ENCODE data around the gene SPATA13. TPM values are rescaled to one million over a fixed set of nuclear protein-coding genes. Genes with fewer than 3 reads are reported as not detected.
"Not testable (repeated sequence)": the region's sequence is repeated elsewhere in the genome, so short reads cannot be mapped to it uniquely, and the experiment has no call there.

SPATA13 gene
- total RNA-seq, 2 experiments from 2014 or later, result 55.4 to 59.2 TPM

DNA sequence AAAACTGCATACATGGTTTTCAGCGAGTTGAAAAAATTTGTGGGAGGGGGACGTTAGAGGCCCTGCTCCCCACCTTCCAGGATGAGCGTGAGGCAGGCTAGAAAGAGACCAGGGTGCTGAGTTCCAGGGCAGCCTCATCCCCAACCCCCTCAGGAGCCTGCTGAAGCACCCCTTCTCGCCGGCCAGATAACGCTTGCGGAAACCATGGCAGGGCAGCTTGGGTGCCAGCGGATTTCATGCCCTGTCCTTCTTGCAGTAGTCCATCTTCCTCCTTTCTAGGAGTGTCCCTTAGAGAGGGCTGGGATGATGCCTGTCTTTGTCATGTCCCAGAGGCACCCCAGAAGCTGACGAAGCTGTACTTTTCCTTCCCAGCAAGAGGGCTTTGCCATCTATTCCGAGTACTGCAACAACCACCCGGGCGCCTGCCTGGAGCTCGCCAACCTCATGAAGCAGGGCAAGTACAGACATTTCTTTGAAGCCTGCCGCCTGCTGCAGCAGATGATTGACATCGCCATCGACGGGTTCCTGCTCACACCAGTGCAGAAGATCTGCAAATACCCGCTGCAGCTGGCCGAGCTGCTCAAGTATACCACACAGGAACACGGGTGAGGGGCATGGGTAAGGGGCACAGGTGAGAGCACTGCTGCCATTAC, 129.9 kb downstream of the SPATA13 start:
- DNase-seq, result no peak
- ChIA-PET CTCF (interaction anchor here (0.9 to 1.1 kb wide), 2 partner anchors 26 to 62 kb away, joined by 3 read pairs; no protein-coding TSS in a partner anchor), POLR2A (interaction anchor here (1.0 to 1.5 kb wide), 2 partner anchors 16 to 26 kb away, joined by 3 to 4 read pairs; no protein-coding TSS in a partner anchor)
- no peaks in the 10 kb centered on the region for H3K27me3 Mint-ChIP-seq
- no peak overlapping the region for H3K27ac Mint-ChIP-seq
- no peaks in the 10 kb centered on the region for H3K4me1 Mint-ChIP-seq
- H3K4me3 Mint-ChIP-seq, result no peak overlapping the region
- H3K36me3 Mint-ChIP-seq (ENCODE audit: low read depth), result peaks cover 75% of the 10 kb centered on the region
- H3K9me3 Mint-ChIP-seq, result no peaks in the 10 kb centered on the region

DNA sequence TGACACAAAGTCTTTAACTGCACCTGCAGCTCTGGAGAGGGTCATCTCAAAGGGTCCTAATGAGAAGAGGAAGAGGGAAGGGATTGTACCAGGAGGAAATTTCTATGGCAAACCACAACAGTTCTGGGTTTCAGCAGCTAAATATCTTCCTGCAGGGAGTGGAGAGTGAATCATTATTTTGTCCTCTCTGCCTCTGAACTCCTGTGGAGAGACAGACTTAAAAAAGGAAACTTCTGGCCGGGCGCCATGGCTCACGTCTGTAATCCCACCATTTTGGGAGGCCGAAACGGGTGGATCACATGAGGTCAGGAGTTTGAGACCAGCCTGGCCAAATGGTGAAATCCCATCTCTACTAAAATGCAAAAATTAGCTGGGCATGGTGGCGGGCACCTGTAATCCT, 132.0 kb downstream of the SPATA13 start:
- POLR2A ChIA-PET, result interaction anchor here (1.6 kb wide), 1 partner anchor 39 kb away, joined by 3 read pairs; no protein-coding TSS in a partner anchor

DNA sequence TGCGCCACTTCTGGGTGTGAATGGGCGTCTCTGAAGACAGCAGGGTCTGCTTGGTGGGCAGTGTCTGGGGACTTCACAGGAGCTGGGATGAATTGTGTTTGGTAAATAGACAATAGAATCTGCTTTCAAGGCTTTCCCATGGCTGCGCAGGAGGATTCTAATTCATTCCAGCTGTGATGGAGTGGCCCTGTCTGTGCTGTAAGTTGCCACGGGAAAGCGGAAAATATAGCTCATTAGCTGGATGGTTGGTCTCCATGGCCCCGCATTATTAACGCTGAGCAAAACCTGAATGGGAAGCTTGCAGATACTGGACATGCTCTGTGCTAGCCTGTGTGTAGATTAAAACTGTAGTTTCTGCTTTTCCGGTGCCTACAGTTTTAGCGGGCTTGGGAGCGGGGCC, 133.2 kb downstream of the SPATA13 start:
- DNase-seq, result no peak
- Mint-ChIP-seq H3K27me3 (no peaks in the 10 kb centered on the region), H3K4me1 (no peaks in the 10 kb centered on the region), H3K9me3 (no peaks in the 10 kb centered on the region), H3K27ac (no peak overlapping the region), H3K36me3 (ENCODE audit: low read depth) (peaks cover 79% of the 10 kb centered on the region), H3K4me3 (no peak overlapping the region)
- ChIA-PET POLR2A (interaction anchor here (0.8 kb wide), 1 partner anchor 29 kb away, joined by 3 read pairs; no protein-coding TSS in a partner anchor), CTCF (interaction anchor here (0.8 to 0.9 kb wide), 2 partner anchors 14 to 19 kb away, joined by 3 read pairs; no protein-coding TSS in a partner anchor)

More for the DNA sequence above, 132.0 kb downstream of the SPATA13 start:
- Mint-ChIP-seq H3K27me3 (no peaks in the 10 kb centered on the region), H3K4me3 (no peak overlapping the region), H3K9me3 (no peaks in the 10 kb centered on the region), H3K4me1 (no peaks in the 10 kb centered on the region), H3K36me3 (ENCODE audit: low read depth) (peaks cover 79% of the 10 kb centered on the region), H3K27ac (no peak overlapping the region)
- DNase-seq, result no peak
- CTCF ChIA-PET, result interaction anchor here (0.7 kb wide), 1 partner anchor 10 kb away, joined by 4 read pairs; no protein-coding TSS in a partner anchor

DNA sequence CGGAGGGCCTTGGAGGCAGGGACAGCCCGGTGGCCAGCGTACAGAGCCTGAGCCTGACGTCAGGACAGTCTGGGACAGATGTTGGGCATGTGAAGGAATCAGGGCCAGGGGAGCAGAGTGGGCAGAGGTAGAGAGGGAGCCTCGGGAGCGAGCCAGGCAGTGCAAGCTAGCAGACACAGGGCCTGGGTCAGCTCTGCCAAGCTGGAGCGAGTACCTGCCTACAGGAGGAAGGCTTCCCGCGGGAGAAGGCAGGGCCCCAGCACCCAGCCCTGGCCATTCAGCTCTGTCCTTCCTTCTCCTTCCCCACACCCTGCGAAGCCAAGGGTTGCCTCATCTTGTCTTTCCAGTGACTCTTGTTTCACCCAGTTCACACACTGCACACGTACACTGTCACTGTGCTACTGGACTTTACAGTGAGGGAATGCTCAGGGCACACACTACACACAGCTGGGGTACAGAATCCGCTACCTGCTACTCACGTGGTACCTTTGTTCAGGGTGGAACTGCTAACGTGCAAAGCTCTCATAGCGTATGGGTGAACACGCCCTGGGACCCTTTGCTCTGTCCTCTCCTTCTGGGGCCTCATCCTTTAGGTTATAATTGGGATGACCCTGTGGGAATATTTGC, 139.1 kb downstream of the SPATA13 start:
- H3K27me3 Mint-ChIP-seq, result no peaks in the 10 kb centered on the region
- H3K4me3 Mint-ChIP-seq, result no peak overlapping the region
- no peak for DNase-seq
- no peaks in the 10 kb centered on the region for H3K4me1 Mint-ChIP-seq
- no peak overlapping the region for H3K27ac Mint-ChIP-seq
- ChIA-PET CTCF (no interaction called here), POLR2A (no interaction called here)
- peaks cover 84% of the 10 kb centered on the region for H3K36me3 Mint-ChIP-seq (ENCODE audit: low read depth)
- H3K9me3 Mint-ChIP-seq, result no peaks in the 10 kb centered on the region

DNA sequence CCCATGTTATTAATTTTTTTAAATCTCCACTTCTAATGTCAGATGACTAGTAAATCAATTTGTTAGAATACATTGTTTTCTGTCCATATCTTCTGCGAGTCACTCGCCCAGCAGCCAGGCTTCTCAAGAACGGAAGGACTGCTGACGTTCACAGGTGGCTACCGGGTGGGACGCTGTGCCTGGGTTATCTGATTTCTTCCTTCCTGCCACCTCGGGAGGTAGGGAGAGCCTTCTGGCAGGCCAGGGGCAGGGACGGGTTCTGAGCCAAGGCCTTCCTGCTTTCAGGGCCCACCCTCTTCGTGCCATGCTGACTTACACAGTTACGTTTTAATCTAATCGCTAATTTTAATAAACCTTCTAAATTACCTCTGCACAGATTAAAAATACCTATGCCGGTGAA, 140.9 kb downstream of the SPATA13 start:
- Mint-ChIP-seq H3K27ac (peak overlapping the region; percentile 9), H3K4me1 (no peaks in the 10 kb centered on the region), H3K36me3 (ENCODE audit: low read depth) (peaks cover 85% of the 10 kb centered on the region), H3K27me3 (no peaks in the 10 kb centered on the region), H3K9me3 (no peaks in the 10 kb centered on the region), H3K4me3 (no peak overlapping the region)
- CTCF ChIA-PET, result no interaction called here
- POLR2A ChIA-PET, result no interaction called here
- no peak for DNase-seq

DNA sequence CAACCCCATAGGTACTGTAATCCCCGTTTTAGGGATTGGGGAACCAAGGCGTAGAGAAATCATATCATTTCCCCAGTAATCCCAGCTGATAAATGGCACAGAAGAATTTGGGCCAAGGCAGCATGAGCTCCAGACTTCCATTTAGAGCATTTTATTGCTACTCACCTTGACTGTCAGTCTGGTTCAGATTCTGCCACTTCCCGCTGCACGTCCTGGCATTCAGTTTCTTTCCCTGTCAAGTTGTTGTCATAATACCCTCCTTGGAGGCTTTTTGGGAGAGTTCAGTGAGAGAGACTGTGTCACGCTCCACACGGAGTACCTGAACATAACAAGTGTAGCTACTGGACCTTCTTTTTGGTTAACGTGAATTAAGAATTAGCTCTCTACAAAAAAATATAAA, 141.4 kb downstream of the SPATA13 start:
- DNase-seq, result no peak
- POLR2A ChIA-PET, result no interaction called here
- Mint-ChIP-seq H3K9me3 (no peaks in the 10 kb centered on the region), H3K4me3 (no peak overlapping the region), H3K27ac (no peak overlapping the region), H3K27me3 (no peaks in the 10 kb centered on the region), H3K36me3 (ENCODE audit: low read depth) (peaks cover 81% of the 10 kb centered on the region), H3K4me1 (no peaks in the 10 kb centered on the region)
- CTCF ChIA-PET, result no interaction called here

DNA sequence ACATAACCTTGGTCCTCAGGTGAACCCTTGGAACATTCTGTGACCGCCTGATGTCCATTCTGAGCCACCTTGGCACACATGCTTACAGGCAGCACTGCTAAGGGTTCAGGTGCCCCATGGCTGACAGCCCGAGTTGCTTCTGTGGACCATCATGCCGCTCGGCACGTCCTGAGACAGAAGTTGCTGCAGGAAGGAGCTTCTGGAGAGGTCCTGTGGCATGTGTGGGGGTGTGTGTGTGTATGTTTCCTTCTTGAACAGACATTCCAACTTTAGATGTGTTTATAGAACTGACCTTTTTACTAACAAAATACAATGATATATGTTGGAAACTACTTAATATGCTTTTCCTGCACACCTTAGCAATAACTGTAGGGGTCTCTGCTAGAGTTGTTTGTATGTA, 144.1 kb downstream of the SPATA13 start:
- Mint-ChIP-seq H3K27me3 (no peaks in the 10 kb centered on the region), H3K36me3 (ENCODE audit: low read depth) (peaks cover 56% of the 10 kb centered on the region), H3K27ac (no peak overlapping the region), H3K4me3 (no peak overlapping the region), H3K9me3 (no peaks in the 10 kb centered on the region), H3K4me1 (no peaks in the 10 kb centered on the region)
- POLR2A ChIA-PET, result no interaction called here
- DNase-seq, result no peak
- CTCF ChIA-PET, result no interaction called here

DNA sequence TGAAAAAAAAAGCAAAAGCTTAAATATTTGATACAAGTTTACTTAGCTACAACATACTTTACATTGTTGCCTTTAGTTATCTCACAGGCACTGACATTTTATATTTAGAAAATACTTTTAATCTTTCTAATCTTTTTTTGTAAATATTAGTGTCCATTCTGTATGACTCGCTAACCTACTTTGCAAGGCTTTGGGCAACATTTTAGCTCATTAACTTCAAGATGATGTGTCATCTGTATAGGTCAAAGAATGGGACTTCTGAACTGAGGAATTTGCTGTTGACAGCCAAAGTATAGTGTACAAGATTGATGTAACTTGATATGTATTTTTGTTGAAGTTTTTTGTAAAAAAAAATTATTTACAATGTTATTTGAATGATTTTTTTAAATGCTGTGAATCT, 146.1 kb downstream of the SPATA13 start:
- H3K27me3 Mint-ChIP-seq, result no peaks in the 10 kb centered on the region
- POLR2A ChIA-PET, result no interaction called here

DNA sequence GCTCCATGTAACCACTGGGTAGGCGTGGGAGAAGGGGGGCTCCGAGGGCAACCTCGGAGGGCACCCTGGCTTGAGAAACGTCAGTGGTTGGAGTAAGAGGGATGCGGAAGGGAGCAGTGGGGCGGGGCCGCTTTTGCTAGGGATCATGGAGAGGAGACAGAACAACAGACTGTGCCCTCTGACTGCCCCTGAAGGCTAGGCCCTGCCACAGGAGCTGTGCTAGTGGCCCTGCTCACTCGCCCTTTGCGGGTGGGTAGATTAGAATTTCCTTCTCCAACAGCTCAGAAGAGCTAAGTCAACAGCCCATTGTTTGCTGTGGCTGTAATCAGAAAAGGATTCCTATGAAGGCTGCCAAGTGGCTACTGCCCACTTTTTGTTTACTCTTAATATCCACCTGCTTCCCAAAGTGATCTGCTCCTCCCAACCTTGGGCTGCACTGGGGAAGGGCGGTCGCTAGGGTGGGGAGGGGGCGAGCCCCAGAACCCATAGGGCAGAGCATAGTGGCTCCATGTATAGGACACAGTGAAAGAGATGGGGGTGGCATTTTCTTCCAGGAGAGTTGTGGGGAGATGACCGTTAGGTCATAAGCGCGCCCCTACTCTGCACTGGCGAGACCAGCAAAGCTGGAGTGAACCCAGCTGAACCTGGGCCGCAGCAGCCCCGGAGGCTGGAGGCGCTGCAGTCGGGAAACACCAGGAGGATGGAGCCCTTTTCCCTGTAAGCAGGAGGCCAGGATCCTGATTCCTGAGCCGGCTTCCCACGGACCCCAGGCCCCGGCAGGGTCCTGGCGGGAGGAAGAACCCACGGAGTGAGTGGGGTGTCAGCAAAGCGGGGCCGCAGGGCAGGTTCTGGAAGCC, 146.9 kb downstream of the SPATA13 start:
- Mint-ChIP-seq H3K27me3 (no peaks in the 10 kb centered on the region), H3K36me3 (ENCODE audit: low read depth) (peaks cover 36% of the 10 kb centered on the region), H3K4me3 (no peak overlapping the region), H3K27ac (no peak overlapping the region), H3K9me3 (no peaks in the 10 kb centered on the region), H3K4me1 (no peaks in the 10 kb centered on the region)
- DNase-seq, result no peak
- POLR2A ChIA-PET, result no interaction called here
- CTCF ChIA-PET, result no interaction called here

More for the DNA sequence above, 146.1 kb downstream of the SPATA13 start:
- Mint-ChIP-seq H3K4me1 (no peaks in the 10 kb centered on the region), H3K9me3 (no peaks in the 10 kb centered on the region), H3K4me3 (no peak overlapping the region), H3K36me3 (ENCODE audit: low read depth) (peaks cover 41% of the 10 kb centered on the region), H3K27ac (no peak overlapping the region)
- CTCF ChIA-PET, result no interaction called here
- no peak for DNase-seq

DNA sequence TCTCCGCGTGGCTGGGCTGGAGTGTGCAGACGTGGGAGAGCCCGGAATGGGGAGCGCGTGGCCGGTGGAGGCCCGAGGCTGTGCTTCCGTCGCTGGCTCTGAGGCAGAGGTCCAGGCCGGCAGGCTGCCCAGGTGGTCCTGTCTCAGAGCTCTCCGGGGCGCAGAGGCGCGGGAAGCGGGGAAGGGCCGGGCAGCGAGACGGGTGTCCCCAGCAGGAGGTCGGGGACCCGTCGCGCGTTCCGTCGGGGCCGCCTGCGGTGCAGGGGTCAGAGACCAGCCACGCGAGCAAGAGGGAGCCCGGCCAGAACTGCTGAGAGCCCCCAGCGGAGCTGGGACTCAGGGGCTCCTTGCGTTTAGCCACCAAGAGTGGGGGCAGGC, 147.5 kb downstream of the SPATA13 start:
- Mint-ChIP-seq H3K27ac (no peak overlapping the region), H3K9me3 (no peaks in the 10 kb centered on the region), H3K36me3 (ENCODE audit: low read depth) (peaks cover 30% of the 10 kb centered on the region), H3K27me3 (no peaks in the 10 kb centered on the region), H3K4me1 (no peaks in the 10 kb centered on the region), H3K4me3 (no peak overlapping the region)
- CTCF ChIA-PET, result no interaction called here
- POLR2A ChIA-PET, result no interaction called here
- DNase-seq, result no peak

DNA sequence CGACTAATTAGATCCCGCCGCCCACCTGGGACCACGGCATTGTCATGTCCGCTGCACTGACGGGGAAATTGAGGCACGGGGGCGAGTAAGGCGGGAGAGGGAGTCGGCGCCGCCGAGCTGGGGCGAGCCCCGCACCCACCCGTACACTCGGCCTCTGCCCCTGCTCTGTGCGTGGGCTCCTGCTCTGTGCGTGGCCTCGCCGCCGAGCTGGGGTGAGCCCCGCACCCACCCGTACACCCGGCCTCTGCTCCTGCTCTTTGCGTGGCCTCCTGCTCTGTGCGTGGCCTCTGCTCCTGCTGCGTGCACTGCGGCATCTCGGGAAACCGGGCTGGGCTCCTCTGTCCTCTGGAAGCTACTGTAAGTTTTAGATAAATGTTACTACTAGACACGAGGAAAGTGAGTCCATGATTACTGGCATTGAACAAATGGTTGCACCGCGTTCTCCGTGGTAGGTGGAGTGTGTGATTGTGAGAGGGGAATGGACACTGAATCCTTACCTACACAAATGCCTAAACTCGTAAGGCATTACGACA, 148.0 kb downstream of the SPATA13 start:
- POLR2A ChIA-PET, result no interaction called here
- H3K27me3 Mint-ChIP-seq, result no peaks in the 10 kb centered on the region
- peaks cover 25% of the 10 kb centered on the region for H3K36me3 Mint-ChIP-seq (ENCODE audit: low read depth)
- no peaks in the 10 kb centered on the region for H3K9me3 Mint-ChIP-seq
- DNase-seq, result no peak
- H3K27ac Mint-ChIP-seq, result no peak overlapping the region
- no peaks in the 10 kb centered on the region for H3K4me1 Mint-ChIP-seq
- CTCF ChIA-PET, result no interaction called here
- H3K4me3 Mint-ChIP-seq, result no peak overlapping the region

DNA sequence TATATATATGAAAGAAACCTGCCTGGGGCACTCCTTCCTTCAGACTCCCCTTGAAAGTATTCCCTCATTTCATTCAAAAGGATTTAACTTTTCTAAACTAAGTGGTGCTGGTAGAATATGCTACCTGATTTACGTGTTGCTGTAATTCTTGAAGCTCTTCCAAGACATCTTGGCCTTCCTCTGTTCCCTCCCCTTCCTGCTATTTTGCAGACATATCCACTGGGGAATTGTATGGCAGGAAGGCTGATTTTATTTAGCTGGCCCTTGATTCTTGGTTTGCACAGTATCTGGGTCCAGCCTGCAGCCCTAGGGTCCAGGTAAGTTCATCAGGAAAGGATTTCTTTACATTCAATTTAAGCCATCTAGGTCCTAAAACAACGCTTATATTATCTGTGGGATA, 148.8 kb downstream of the SPATA13 start, which contains the start of gene C1QTNF9:
C1QTNF9 (plus strand) TSS at position 281 of the 400 bp plus-strand sequence. CDS start 6,424 bp downstream, outside the sequence.
- H3K4me3 Mint-ChIP-seq, H3K9me3 Mint-ChIP-seq, CTCF ChIA-PET, DNase-seq, H3K27me3 Mint-ChIP-seq, POLR2A ChIA-PET, H3K27ac Mint-ChIP-seq, H3K4me1 Mint-ChIP-seq: not testable (repeated sequence)
- H3K36me3 Mint-ChIP-seq (ENCODE audit: low read depth), result peaks cover 18% of the 10 kb centered on the region

DNA sequence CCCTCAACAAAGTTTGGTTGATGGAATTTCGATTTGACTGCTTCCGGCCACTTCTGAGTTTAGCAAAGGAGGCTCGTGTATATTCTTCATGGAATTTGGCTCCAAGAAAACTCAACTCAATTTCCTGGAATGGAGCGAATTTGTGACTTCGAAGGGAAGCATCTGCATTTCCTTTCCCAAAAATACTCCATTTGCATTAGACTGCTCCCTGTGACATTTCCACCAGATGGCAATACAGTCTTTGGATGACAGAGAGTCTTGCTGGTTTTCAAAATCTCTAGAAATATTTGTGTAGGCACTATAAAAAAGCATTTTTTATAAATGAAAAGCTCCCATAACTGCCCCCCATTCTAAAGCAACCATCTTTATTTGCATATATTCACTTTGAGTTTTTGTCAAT, 152.9 kb downstream of the SPATA13 start:
- no peak overlapping the region for H3K27ac Mint-ChIP-seq
- POLR2A ChIA-PET, result no interaction called here
- H3K36me3 Mint-ChIP-seq (ENCODE audit: low read depth), result no peaks in the 10 kb centered on the region

More for the DNA sequence above, 152.9 kb downstream of the SPATA13 start:
- no peaks in the 10 kb centered on the region for H3K9me3 Mint-ChIP-seq
- H3K4me3 Mint-ChIP-seq, result no peak overlapping the region
- H3K27me3 Mint-ChIP-seq, result peaks cover 6% of the 10 kb centered on the region
- DNase-seq, result no peak
- CTCF ChIA-PET, result no interaction called here
- no peaks in the 10 kb centered on the region for H3K4me1 Mint-ChIP-seq
